Esophagus muscularis mucosa (tissue), 4 donors: ENCODE data around the gene ASS1. TPM values are rescaled to one million over a fixed set of nuclear protein-coding genes. Genes with fewer than 3 reads are reported as not detected.

Experiments
- DNase-seq: peaks from one replicate; pipeline ENCODE4 v3.0.0-alpha.2; 2017; ENCODE audit errors: extremely low spot score
- H3K27ac ChIP-seq, 4 donors: fragments of 200-600 bp; sonication (generic); replicated peaks in 1 of 4; 1 replicate in 3 of 4; 2 replicates in 1 of 4; pipeline ENCODE4 v1.5.1; 2016 to 2019; ENCODE audit warnings: mild to moderate bottlenecking in 1 of 4
- H3K27me3 ChIP-seq, 4 donors: fragments of 200-600 bp; sonication (generic); one replicate each; pipeline versions ENCODE4 v1.5.1 to v1.6.0; 2016 to 2019
- H3K36me3 ChIP-seq, 4 donors: fragments of 200-600 bp; sonication (generic); one replicate each; pipeline ENCODE4 v1.5.1; 2016 to 2019
- H3K4me1 ChIP-seq, 4 donors: fragments of 200-600 bp; sonication (generic); one replicate each; pipeline ENCODE4 v1.5.1; 2016 to 2019
- H3K4me3 ChIP-seq, 4 donors: fragments of 200-600 bp; sonication (generic); 1 replicate in 2 of 4; 2 replicates in 2 of 4; pipeline ENCODE4 v1.5.1; 2016 to 2019; ENCODE audit warnings: mild to moderate bottlenecking in 4 of 4, moderate library complexity in 1 of 4
- H3K9me3 ChIP-seq, 4 donors: fragments of 200-600 bp; sonication (generic); 1 replicate in 3 of 4; 2 replicates in 1 of 4; pipeline ENCODE4 v1.5.1; 2016 to 2019
- CTCF ChIP-seq, 3 experiments: fragments of 200-600 bp in 2 of 3; fragments of 450-650 bp in 1 of 3; sonication (generic) in 2 of 3; IDR thresholded peaks; one replicate each; pipeline ENCODE4 v1.5.1; 2017 to 2019; ENCODE audit warnings: antibody characterized with exemption in 3 of 3, mild to moderate bottlenecking in 2 of 3, moderate library complexity in 1 of 3
- EP300 ChIP-seq: sonication (generic); formaldehyde crosslinking; IDR thresholded peaks from one replicate; pipeline ENCODE4 v1.6.1; 2017; ENCODE audit warnings: antibody characterized with exemption
- POLR2A ChIP-seq: fragments of 450-650 bp; IDR thresholded peaks from one replicate; pipeline ENCODE4 v1.6.1; 2017; ENCODE audit warnings: antibody characterized with exemption, moderate library complexity, mild to moderate bottlenecking, low read depth
- POLR2AphosphoS5 ChIP-seq, 2 donors: sonication (generic); formaldehyde crosslinking; IDR thresholded peaks; one replicate each; pipeline ENCODE4 v1.6.1; 2017; ENCODE audit warnings: antibody characterized with exemption in 2 of 2
- WGBS: methylation state at CpG from one replicate; pipeline ENCODE4 v1.1.5; 2018; 5-methylcytosine and 5-hydroxymethylcytosine counted together
- intact Hi-C: fragments of 100-400 bp; cut with DNase I; formaldehyde crosslinking; loops from one replicate; pipeline ENCODE4 v1.15.1; 2023
- total RNA-seq, 4 donors: library from RNA; depleted of rRNA; stranded (reverse); fragments of >200 nt; gene quantifications; one replicate each; pipeline versions ENCODE4 v1.1.0 to v1.2.1, GENCODE V29; 2016

Gene ASS1
- total RNA-seq, 4 donors from 2014 or later: 67.7 to 113 (median 97.1) TPM

- TF ChIP-seq EP300 (no peak), CTCF (IDR thresholded peaks at IDR 0.05) (no peak), POLR2A (no peak), POLR2AphosphoS5 (IDR thresholded peaks at IDR 0.05) (no peak)
- WGBS: 93% methylated on average over 12 of the region's 22 CpGs
- peaks cover 0 to 3% (median 0%) of the 10 kb centered on the region in 4 donors for H3K4me1 ChIP-seq
- peaks cover 0 to 89% (median 33%) of the 10 kb centered on the region in 4 donors for H3K36me3 ChIP-seq
- H3K9me3 ChIP-seq: no peaks in the 10 kb centered on the region
- no peak for DNase-seq
- H3K4me3 ChIP-seq: no peak overlapping the region
- intact Hi-C loops: no loop called here
- no peak overlapping the region for H3K27ac ChIP-seq
- H3K27me3 ChIP-seq: no peaks in the 10 kb centered on the region
Measured at GRCh38 chr9:130405657-130406257, 39.0 kb upstream of the ASS1 start.

GRCh38 chr9:130406278-130406895, 38.4 kb upstream of the ASS1 start:
- TF ChIP-seq POLR2AphosphoS5 (IDR thresholded peaks at IDR 0.05) (no peak), CTCF (IDR thresholded peaks at IDR 0.05) (no peak), POLR2A (no peak), EP300 (no peak)
- H3K27ac ChIP-seq: no peak overlapping the region
- intact Hi-C loops: no loop called here
- H3K4me3 ChIP-seq: no peak overlapping the region
- peaks cover 0 to 83% (median 31%) of the 10 kb centered on the region in 4 donors for H3K36me3 ChIP-seq
- H3K4me1 ChIP-seq: peaks cover 0 to 9% (median 3%) of the 10 kb centered on the region in 4 donors
- WGBS: 90% methylated on average over 8 of the region's 10 CpGs
- H3K27me3 ChIP-seq: no peaks in the 10 kb centered on the region
- H3K9me3 ChIP-seq: no peaks in the 10 kb centered on the region
- no peak for DNase-seq

- Histone ChIP-seq H3K27me3 (no peaks in the 10 kb centered on the region), H3K4me1 (peaks cover 0 to 12% (median 8%) of the 10 kb centered on the region in 4 donors), H3K27ac (no peak overlapping the region), H3K4me3 (no peak overlapping the region), H3K9me3 (no peaks in the 10 kb centered on the region), H3K36me3 (peaks cover 0 to 70% (median 28%) of the 10 kb centered on the region in 4 donors)
- intact Hi-C loops: no loop called here
- 78% methylated on average over 9 of the region's 9 CpGs for WGBS
- TF ChIP-seq POLR2AphosphoS5 (IDR thresholded peaks at IDR 0.05) (no peak), CTCF (IDR thresholded peaks at IDR 0.05) (no peak), POLR2A (no peak), EP300 (no peak)
- no peak for DNase-seq
Measured at GRCh38 chr9:130407916-130408663, 36.7 kb upstream of the ASS1 start.

GRCh38 chr9:130408669-130409068, 36.1 kb upstream of the ASS1 start:
- DNase-seq: no peak
- TF ChIP-seq EP300 (no peak), CTCF (IDR thresholded peaks at IDR 0.05) (no peak), POLR2AphosphoS5 (IDR thresholded peaks at IDR 0.05) (no peak), POLR2A (no peak)
- peaks cover 0 to 12% (median 8%) of the 10 kb centered on the region in 4 donors for H3K4me1 ChIP-seq
- no peak overlapping the region for H3K27ac ChIP-seq
- no peaks in the 10 kb centered on the region for H3K9me3 ChIP-seq
- no peak overlapping the region for H3K4me3 ChIP-seq
- 84% methylated on average over 5 of the region's 9 CpGs for WGBS
- H3K36me3 ChIP-seq: peaks cover 0 to 64% (median 27%) of the 10 kb centered on the region in 4 donors
- H3K27me3 ChIP-seq: no peaks in the 10 kb centered on the region
- intact Hi-C loops: no loop called here
